NT2/D1 (cell line): ENCODE results near the gene LGALS1.
"Not testable (repeated sequence)": the region's sequence is repeated elsewhere in the genome, so short reads cannot be mapped to it uniquely, and the experiment has no call there.

ENCODE experiments used
- YY1 ChIP-seq: IDR thresholded peaks from 2 replicates; pipeline ENCODE4 v1.6.1; 2011; ENCODE audit not compliant: insufficient read length, insufficient read depth
- ZNF274 ChIP-seq: IDR thresholded peaks from 2 replicates; pipeline ENCODE4 v1.6.1; 2011; ENCODE audit warnings: mild to moderate bottlenecking, low read depth, low read length

DNA sequence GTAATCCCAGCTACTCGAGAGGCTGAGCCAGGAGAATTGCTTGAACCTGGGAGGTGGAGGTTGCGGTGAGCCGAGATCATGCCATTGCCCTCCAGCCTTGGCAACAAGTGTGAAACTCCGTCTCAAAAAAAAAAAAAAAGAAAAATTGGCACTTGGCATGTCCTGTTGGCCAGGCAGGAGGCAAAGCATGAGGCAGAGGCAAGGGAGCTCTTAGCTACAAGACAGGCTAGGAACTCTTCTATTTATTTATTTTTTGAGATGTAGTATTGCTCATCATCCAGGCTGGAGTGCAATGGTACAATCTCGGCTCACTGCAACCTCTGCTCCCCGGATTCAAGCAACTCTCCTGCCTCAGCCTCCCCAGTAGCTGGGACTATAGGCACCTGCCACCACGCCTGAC is 18.7 kb downstream of the LGALS1 start:
- TF ChIP-seq ZNF274, YY1: not testable (repeated sequence)
